ENCODE results near the gene CERCAM. TPM values are rescaled to one million over a fixed set of nuclear protein-coding genes. Genes with fewer than 3 reads are reported as not detected.

CERCAM gene
- total and polyA plus RNA-seq, 2 of the 4 experiments (the other 2 are of a cell fraction), result 15.1 to 118 TPM

GRCh38 chr9:128388150-128388549 lies 32.5 kb upstream of the CERCAM start:
- no peak overlapping the region for H4K5ac ChIP-seq (ENCODE audit: low read depth, low read length)
- TF ChIP-seq RCOR1 (IDR thresholded peaks at IDR 0.05; ENCODE audit: insufficient replicate concordance, low read length) (no peak), CEBPB (IDR thresholded peaks at IDR 0.05; ENCODE audit: low read depth, low read length) (no peak), RFX5 (IDR thresholded peaks at IDR 0.05; ENCODE audit: low read depth, low read length) (no peak), MXI1 (IDR thresholded peaks at IDR 0.05; ENCODE audit: borderline replicate concordance, low read depth, low read length) (no peak), NFE2L2 (IDR thresholded peaks at IDR 0.05; ENCODE audit: low read depth, low read length) (no peak)
- TF ChIP-seq, protein P1, sequence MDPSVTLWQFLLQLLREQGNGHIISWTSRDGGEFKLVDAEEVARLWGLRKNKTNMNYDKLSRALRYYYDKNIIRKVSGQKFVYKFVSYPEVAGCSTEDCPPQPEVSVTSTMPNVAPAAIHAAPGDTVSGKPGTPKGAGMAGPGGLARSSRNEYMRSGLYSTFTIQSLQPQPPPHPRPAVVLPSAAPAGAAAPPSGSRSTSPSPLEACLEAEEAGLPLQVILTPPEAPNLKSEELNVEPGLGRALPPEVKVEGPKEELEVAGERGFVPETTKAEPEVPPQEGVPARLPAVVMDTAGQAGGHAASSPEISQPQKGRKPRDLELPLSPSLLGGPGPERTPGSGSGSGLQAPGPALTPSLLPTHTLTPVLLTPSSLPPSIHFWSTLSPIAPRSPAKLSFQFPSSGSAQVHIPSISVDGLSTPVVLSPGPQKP (IDR thresholded peaks at IDR 0.05; ENCODE audit: borderline replicate concordance, low read depth, low read length), result no peak
- TF ChIP-seq, protein P2, sequence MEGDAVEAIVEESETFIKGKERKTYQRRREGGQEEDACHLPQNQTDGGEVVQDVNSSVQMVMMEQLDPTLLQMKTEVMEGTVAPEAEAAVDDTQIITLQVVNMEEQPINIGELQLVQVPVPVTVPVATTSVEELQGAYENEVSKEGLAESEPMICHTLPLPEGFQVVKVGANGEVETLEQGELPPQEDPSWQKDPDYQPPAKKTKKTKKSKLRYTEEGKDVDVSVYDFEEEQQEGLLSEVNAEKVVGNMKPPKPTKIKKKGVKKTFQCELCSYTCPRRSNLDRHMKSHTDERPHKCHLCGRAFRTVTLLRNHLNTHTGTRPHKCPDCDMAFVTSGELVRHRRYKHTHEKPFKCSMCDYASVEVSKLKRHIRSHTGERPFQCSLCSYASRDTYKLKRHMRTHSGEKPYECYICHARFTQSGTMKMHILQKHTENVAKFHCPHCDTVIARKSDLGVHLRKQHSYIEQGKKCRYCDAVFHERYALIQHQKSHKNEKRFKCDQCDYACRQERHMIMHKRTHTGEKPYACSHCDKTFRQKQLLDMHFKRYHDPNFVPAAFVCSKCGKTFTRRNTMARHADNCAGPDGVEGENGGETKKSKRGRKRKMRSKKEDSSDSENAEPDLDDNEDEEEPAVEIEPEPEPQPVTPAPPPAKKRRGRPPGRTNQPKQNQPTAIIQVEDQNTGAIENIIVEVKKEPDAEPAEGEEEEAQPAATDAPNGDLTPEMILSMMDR (conservative IDR thresholded peaks at IDR 0.05; ENCODE audit: low read depth, low read length), result no peak
- H2BK5ac ChIP-seq (ENCODE audit: low read depth, low read length, poor library complexity, severe bottlenecking), result no peak overlapping the region
- H3K4me1 ChIP-seq (ENCODE audit: control insufficient read depth, insufficient read depth, low read length), result no peaks in the 10 kb centered on the region
- no peaks in the 10 kb centered on the region for H3K27me3 ChIP-seq (ENCODE audit: control insufficient read depth, insufficient read depth, low read length)
- peaks cover 11% of the 10 kb centered on the region; the same call in 1 of the 2 replicates for H4K20me1 ChIP-seq (ENCODE audit: insufficient read depth, low read length)
- H2BK15ac ChIP-seq (ENCODE audit: low read depth, low read length), result no peak overlapping the region
- in situ Hi-C loops (cut with MboI; ENCODE audit: low sequenced_read_pairs), result no loop called here
- H2AK5ac ChIP-seq (ENCODE audit: low read depth, low read length), result no peak overlapping the region
- no peaks in the 10 kb centered on the region for H3K9me3 ChIP-seq (ENCODE audit: control insufficient read depth, insufficient read depth, low read length)
- no peak overlapping the region for H4K91ac ChIP-seq (ENCODE audit: insufficient read depth, low read depth, low read length)
- H3K18ac ChIP-seq (ENCODE audit: low read depth, low read length), result no peak overlapping the region
- no peak overlapping the region for H3K9ac ChIP-seq (ENCODE audit: low read depth, low read length)
- no peak overlapping the region for H3K4me3 ChIP-seq (ENCODE audit: insufficient read depth, low read depth, low read length)
- no peak overlapping the region for H3K23ac ChIP-seq (ENCODE audit: low read depth, low read length)
- no peak for ATAC-seq (ENCODE audit: low read depth)
- H2BK120ac ChIP-seq (ENCODE audit: low read depth, low read length), result no peak overlapping the region
- ChIA-PET CTCF (no interaction called here), POLR2A (ENCODE audit: unreplicated experiment) (no interaction called here)
- no peak overlapping the region for H2AK9ac ChIP-seq (replicated peaks; ENCODE audit: low read depth, low read length, poor library complexity)
- no peak overlapping the region for H3K4ac ChIP-seq (ENCODE audit: low read depth, low read length)
- no peak overlapping the region for H3K56ac ChIP-seq (ENCODE audit: extremely low read depth, insufficient read depth, low read length)
- H2BK20ac ChIP-seq (ENCODE audit: low read depth, low read length), result no peak overlapping the region
- peaks cover 4 to 28% of the 10 kb centered on the region in 2 experiments for H3K79me1 ChIP-seq (ENCODE audit: low read depth in 1 of 2, low read length in 2 of 2)
- no peak overlapping the region for H4K8ac ChIP-seq (ENCODE audit: low read depth in 2 of 2, low read length in 2 of 2)
- H2AFZ ChIP-seq (replicated peaks; ENCODE audit: low read length, poor library complexity), result no peak overlapping the region
- H3K36me3 ChIP-seq (ENCODE audit: control insufficient read depth, insufficient read depth, low read length), result peaks cover 45% of the 10 kb centered on the region
- H3K9me1 ChIP-seq (ENCODE audit: insufficient read depth, low read length), result peaks cover 7% of the 10 kb centered on the region; the same call in 1 of the 2 replicates
- no peak overlapping the region for H3K14ac ChIP-seq (replicated peaks; ENCODE audit: low read depth, low read length)
- intact Hi-C loops (cut with micrococcal nuclease), result no loop called here
- no TSS peak for BruUV-seq (replicated peaks)
- H3K4me2 ChIP-seq (ENCODE audit: low read depth, low read length), result no peak overlapping the region
- dilution Hi-C loops (cut with HindIII; ENCODE audit: low sequenced_read_pairs, unreplicated experiment), result no loop called here
- DNase-seq, result no peak
- WGBS, 2 experiments (ENCODE audit: extremely low coverage in 2 of 2, insufficient read length in 1 of 2), result 100% methylated on average over 1 of the region's 10 CpGs; no CpG with 5 or more reads in 1 of the 2 experiments
- no peak overlapping the region for H3K27ac ChIP-seq (ENCODE audit: insufficient read depth, low read length)

Data from IMR-90 (cell line).